Lower leg skin (tissue), 3 donors: ENCODE data around the gene DDX46.

Experiments used
- POLR2A ChIP-seq, 2 donors: fragments of 450-650 bp; IDR thresholded peaks; one replicate each; pipeline ENCODE4 v1.6.1; 2016 to 2017; ENCODE audit warnings: antibody characterized with exemption in 2 of 2, mild to moderate bottlenecking in 1 of 2, moderate library complexity in 1 of 2
- TF ChIP-seq, protein P1 (sequence below), 3 donors: fragments of 450-650 bp; IDR thresholded peaks; one replicate each; pipeline ENCODE4 v1.5.1; 2016; ENCODE audit warnings: antibody characterized with exemption in 3 of 3, mild to moderate bottlenecking in 3 of 3, moderate library complexity in 2 of 3

DNA sequence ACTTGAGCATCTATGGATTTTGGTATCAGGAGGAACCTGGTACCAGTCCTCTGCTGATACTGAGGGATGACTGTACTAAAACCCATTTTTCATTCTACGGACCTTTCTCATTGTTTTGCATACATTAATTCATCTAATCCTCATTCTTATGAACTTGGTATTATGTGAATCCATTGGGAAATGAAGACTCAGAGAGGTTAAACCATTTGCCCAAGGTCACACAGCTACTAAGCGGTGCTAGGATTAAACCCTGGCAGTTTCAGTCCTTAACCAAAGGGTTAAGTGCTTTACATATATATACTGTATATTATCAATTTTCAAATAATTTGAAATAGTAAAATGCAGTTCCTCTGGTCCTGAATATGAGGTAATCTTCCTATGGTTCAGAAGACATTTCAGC is 16.4 kb upstream of the DDX46 start:
- TF ChIP-seq, protein P1, sequence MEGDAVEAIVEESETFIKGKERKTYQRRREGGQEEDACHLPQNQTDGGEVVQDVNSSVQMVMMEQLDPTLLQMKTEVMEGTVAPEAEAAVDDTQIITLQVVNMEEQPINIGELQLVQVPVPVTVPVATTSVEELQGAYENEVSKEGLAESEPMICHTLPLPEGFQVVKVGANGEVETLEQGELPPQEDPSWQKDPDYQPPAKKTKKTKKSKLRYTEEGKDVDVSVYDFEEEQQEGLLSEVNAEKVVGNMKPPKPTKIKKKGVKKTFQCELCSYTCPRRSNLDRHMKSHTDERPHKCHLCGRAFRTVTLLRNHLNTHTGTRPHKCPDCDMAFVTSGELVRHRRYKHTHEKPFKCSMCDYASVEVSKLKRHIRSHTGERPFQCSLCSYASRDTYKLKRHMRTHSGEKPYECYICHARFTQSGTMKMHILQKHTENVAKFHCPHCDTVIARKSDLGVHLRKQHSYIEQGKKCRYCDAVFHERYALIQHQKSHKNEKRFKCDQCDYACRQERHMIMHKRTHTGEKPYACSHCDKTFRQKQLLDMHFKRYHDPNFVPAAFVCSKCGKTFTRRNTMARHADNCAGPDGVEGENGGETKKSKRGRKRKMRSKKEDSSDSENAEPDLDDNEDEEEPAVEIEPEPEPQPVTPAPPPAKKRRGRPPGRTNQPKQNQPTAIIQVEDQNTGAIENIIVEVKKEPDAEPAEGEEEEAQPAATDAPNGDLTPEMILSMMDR (IDR thresholded peaks at IDR 0.05) = no peak
- no peak for TF ChIP-seq POLR2A (IDR thresholded peaks at IDR 0.05)
